GM19239 (cell line): ENCODE data around the gene ANKDD1A.

Experiments used
- DNase-seq: peaks from one replicate; pipeline ENCODE4 v3.0.0; 2011; ENCODE audit warnings: low spot score; ENCODE audit not compliant: insufficient read length
- FAIRE-seq: peaks from 2 replicates; lab custom pipeline; 2011; peaks lifted over from hg19 to GRCh38; lab: Jason Lieb, UNC

Gene ANKDD1A

DNA sequence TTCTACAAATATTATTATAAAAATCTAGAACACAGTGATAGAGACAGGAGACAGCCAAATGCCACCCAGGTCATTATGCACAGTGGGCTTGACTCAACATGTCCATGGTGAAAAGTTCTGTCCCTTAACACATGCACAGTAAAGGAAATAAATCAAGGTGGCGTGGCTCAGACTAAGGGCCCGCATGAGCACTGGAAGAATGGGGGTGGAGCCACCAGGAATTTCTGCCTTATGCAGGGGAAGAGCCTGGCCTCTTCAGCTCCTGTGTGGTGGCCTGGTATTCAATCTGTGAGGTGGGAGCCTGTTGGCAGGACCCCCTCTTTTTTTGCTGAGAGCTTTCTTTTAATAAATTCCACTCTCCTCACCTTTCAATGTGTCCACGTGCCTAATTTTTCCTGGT, 95.2 kb downstream of the ANKDD1A start:
- FAIRE-seq, result no peak

More for the DNA sequence above, 95.2 kb downstream of the ANKDD1A start:
- DNase-seq, result no peak
